ENCODE data around the gene TM4SF5.

TM4SF5 gene

GRCh38 chr17:4771519-4772234 is at the start of gene TM4SF5:
TM4SF5 (plus strand) TSS chr17:4771886; CDS start chr17:4771923, 37 bp downstream.
- no peak for DNase-seq

GRCh38 chr17:4722678-4723240 is 48.9 kb upstream of the TM4SF5 start:
- no peak for DNase-seq

- no peak for DNase-seq
Measured at GRCh38 chr17:4724650-4725049, 47.0 kb upstream of the TM4SF5 start.

- DNase-seq, result no peak
Measured at GRCh38 chr17:4725646-4726310, 45.9 kb upstream of the TM4SF5 start.

GRCh38 chr17:4728124-4728523 is 43.6 kb upstream of the TM4SF5 start:
- no peak for DNase-seq

- DNase-seq, result no peak
Measured at GRCh38 chr17:4733073-4733531, 38.6 kb upstream of the TM4SF5 start.

GRCh38 chr17:4734857-4735475 is 36.7 kb upstream of the TM4SF5 start:
- DNase-seq, result no peak

GRCh38 chr17:4735876-4736651 is 35.6 kb upstream of the TM4SF5 start:
- no peak for DNase-seq

- no peak for DNase-seq
Measured at GRCh38 chr17:4738136-4739121, 33.3 kb upstream of the TM4SF5 start.

GRCh38 chr17:4739122-4740024 is 32.3 kb upstream of the TM4SF5 start, which contains the start of the genes CXCL16 and ZMYND15:
CXCL16 (minus strand) TSS chr17:4739928; CDS start chr17:4739339, 589 bp downstream.
ZMYND15 (plus strand) TSS chr17:4739833; CDS start chr17:4740549, 716 bp downstream.
- no peak for DNase-seq

GRCh38 chr17:4740025-4740351 is 31.7 kb upstream of the TM4SF5 start:
- DNase-seq, result no peak

GRCh38 chr17:4740584-4740983 is 31.1 kb upstream of the TM4SF5 start:
- DNase-seq, result no peak

- no peak for DNase-seq
Measured at GRCh38 chr17:4741544-4741943, 30.1 kb upstream of the TM4SF5 start.

GRCh38 chr17:4742133-4742532 is 29.6 kb upstream of the TM4SF5 start:
- DNase-seq, result no peak

- DNase-seq, result no peak
Measured at GRCh38 chr17:4742629-4743028, 29.1 kb upstream of the TM4SF5 start.

GRCh38 chr17:4743216-4743615 is 28.5 kb upstream of the TM4SF5 start:
- DNase-seq, result no peak

- no peak for DNase-seq
Measured at GRCh38 chr17:4743898-4744297, 27.8 kb upstream of the TM4SF5 start.

- no peak for DNase-seq
Measured at GRCh38 chr17:4744999-4745969, 26.4 kb upstream of the TM4SF5 start.

GRCh38 chr17:4747847-4748246 is 23.8 kb upstream of the TM4SF5 start:
- no peak for DNase-seq
